Hematopoietic multipotent progenitor cell (in vitro differentiated cells): ENCODE data around the gene FOXD4. TPM values are rescaled to one million over a fixed set of nuclear protein-coding genes. Genes with fewer than 3 reads are reported as not detected.
"Not testable (repeated sequence)": the region's sequence is repeated elsewhere in the genome, so short reads cannot be mapped to it uniquely, and the experiment has no call there.

Experiments used
- DNase-seq, 3 donors: peaks; one replicate each; pipeline ENCODE4 v3.0.0-alpha.2; 2011 to 2015; ENCODE audit warnings: low read depth in 2 of 3, low spot score in 2 of 3
- total RNA-seq: library from RNA; depleted of rRNA; stranded (reverse); fragments of >200 nt; gene quantifications from one replicate; pipeline ENCODE4 v1.2.3, GENCODE V29; 2012

The FOXD4 gene
- total RNA-seq = 0.27 TPM

DNA sequence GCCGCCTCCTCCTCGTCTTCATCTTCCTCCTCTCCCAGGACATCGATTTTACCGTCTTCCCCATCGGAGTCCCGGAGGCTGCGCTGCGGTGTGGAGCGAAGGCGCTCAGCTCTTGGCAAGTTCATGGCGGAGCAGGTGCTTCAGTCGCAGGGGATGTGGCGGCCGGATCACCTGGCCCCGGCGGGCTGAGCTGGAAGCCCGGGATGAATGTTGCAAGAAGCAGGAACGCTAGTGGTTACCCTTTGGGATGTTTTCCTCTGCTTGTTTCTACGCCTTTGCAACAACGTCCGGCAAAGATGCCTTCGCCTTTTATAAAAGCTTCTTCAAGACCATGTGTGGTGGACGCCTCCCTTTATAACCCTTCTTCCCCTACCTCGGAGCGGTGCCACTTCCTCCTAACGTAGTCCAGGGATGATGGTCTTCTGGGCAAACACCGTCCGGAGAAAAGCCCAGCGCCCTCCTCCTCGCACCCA lies at the start of gene FOXD4:
Gene FOXD4, minus strand, starts transcription at position 423 of the 473 bp plus-strand sequence. Its CDS starts 298 bp downstream, at position 125.
- DNase-seq = not testable (repeated sequence)

DNA sequence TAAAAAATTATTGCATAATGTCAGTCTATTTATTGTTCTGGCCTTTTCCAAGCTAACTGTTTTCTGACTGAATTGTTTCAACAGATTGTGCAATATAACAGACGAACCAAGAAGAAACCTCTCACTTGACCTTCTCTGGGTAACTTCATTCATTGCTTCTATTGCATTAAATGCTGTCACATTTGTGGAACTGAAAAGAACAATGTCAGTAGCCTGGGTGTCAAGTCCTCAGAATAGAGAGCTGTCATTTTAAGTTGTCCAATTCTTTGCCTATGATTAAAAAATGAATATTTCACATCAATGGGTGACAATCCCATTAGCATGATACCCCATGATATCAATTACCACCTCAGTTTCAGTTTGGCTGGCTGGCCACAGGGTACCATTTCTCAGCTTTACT lies 41.7 kb upstream of the FOXD4 start:
- not testable (repeated sequence) for DNase-seq

DNA sequence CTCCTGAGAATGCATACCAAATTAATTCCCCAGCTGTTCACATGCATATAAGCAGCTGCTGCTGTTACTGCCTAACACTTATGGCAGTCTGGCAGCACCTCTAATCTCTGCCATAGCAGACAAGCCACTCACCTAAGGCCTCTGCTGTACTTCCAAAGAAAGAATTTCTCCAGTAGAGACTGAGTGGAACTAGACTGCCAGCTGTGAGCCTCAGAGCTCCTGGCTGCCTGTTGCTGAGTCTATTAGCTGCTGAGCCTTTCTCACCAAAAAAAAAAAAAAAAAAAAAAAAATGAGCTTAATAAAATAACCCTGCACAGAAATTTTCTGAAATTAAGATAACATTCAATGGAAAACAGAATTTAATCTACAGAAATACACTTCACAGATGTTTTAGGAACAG lies 33.0 kb upstream of the FOXD4 start:
- not testable (repeated sequence) for DNase-seq

DNA sequence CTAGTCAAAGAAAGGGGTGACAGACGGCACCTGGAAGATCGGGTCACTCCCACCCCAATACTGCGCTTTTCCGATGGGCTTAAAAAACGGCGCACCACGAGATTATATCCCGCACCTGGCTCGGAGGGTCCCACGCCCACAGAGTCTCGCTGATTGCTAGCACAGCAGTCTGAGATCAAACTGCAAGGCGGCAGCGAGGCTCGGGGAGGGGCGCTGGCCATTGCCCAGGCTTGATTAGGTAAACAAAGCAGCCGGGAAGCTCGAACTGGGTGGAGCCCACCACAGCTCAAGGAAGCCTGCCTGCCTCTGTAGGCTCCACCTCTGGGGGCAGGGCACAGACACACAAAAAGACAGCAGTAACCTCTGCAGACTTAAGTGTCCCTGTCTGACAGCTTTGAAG lies 21.7 kb upstream of the FOXD4 start:
- DNase-seq = not testable (repeated sequence)

DNA sequence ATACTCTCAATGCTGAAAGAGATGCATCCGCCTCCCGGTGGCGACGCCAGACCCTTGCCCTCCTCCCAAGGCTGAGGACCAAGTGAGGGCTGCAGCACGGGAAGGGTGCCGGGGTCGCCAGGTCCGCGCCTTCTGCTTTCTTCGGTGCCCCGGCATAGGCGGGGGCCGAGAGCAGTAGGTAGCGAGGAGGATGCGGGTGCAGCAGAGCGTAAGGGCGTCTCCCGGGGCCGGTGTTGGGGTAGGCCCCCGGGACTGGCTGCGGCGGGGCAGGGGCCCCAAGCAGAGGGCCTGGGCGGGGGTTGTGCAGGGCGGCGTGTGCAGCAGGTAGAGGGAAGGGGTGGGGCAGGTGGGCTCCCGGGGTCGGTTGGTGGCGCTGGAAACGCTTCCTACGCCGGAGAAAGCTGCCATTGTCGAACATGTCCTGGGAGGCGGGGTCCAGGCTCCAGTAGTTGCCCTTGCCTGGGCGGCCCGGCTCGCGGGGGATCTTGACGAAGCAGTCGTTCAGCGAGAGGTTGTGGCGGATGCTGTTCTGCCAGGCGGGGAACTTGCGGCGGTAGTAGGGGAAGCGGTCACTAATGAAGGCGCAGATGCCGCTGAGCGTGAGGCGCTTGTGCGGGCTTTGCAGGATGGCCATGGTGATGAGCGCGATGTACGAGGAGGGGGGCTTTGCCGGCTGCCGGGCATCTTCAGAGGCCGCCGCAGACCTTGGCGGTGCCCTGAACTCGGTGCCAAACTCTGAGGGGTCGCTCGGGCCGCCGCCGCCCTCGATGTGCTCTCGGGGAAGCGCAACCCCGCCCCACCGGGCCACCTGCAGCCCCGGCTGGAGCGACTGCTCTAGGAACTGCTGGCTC lies 848 bp downstream of the FOXD4 start:
- DNase-seq = peak in 1 of 3 donors; percentile 78

DNA sequence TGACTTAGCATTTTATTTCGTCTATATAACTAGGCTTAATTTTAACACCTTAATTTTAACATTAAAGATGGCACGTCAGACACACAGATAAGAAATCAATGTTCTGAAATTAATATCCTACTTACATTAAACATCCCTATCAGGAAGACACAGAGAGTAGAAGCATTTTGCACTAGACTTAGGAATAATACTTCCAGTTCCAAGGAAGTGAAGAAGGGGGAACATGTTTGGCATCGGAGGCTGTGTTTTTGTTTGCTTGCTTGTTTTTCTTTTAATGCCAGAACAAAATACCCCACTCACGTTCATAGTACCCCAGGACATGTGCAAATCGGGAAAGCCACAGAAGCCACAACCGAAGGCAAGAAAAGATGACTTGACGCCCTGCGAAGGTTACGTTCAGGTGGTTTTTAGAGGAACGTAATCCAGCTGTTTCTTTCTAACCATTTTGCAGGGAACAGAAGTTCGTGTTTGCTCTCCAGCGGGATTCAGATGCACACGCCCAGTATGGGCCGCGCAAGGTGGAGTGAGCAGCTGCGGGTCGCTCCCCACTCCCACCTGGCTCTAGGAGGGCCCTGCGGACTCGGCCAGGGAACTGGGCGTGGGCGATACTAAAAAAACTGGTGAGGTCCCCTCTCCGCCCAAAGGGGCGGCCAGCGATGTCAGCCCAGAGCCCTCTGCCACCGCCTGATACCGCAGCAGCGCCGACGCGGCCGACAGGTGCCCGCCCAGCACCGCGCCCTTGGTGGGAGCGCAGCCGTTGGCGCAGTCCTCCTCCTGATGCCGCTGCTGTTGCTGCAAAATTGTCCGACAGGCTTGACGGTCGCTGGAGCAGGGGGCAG lies 1.8 kb downstream of the FOXD4 start:
- DNase-seq = not testable (repeated sequence)

DNA sequence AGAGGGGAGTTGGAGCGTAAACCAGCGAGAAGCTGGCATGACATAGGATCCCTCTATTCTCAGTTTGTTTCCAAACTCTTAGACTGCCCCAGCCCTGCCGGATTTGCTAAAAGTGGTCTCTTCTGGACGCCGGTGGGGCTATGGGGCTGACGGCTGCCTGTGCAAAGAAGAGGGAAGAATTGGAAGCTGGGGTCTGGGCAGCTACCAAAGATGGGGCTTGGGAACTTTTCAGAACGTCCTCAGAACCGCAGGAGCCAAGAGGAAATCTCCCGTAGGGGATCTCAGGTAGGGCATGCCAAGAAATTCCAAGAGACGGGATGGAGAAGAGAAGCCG lies 3.1 kb downstream of the FOXD4 start:
- DNase-seq = not testable (repeated sequence)

DNA sequence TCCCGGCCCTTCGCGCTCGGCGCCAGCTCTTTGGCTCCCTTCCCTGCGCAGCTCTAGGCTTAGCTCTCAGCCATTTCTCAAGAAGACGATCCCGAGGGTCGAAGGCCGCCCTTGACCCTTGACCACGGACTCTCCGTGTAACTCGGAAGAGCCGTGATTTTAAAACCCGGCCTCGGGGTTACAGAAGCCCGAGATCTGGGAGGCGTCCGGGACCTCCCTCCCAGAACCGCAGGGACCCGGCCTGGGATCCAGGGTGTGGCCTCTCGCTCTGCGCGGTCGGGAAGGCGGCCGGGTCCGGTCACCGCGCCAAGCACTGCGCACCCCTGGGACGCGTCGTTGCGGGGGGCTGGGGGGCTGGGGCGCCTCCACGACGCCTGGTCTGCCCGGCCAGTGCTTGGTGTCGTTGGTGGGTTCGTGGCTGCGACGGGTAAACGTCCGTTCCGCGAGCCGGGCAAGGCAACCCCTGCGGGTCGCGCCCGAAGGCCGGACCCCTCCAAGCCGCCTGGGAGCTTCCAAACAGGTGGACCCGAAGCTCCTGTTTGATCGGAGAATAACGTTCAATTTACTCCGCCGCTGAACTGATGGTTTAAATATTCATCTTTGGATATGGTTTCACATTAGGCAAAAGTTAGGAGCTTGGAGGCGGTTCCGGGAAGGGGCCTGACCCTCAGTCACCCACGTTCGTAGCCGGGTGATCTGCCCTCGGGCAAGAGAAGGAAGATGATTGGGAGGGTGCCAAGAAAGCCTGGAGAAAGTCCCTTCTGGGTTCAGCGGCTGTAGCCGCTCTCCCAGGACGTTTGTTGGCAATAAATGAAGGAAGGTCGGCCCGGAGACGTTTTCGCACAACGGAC lies 3.7 kb downstream of the FOXD4 start:
- peak in 1 of 3 donors; percentile 22 for DNase-seq

DNA sequence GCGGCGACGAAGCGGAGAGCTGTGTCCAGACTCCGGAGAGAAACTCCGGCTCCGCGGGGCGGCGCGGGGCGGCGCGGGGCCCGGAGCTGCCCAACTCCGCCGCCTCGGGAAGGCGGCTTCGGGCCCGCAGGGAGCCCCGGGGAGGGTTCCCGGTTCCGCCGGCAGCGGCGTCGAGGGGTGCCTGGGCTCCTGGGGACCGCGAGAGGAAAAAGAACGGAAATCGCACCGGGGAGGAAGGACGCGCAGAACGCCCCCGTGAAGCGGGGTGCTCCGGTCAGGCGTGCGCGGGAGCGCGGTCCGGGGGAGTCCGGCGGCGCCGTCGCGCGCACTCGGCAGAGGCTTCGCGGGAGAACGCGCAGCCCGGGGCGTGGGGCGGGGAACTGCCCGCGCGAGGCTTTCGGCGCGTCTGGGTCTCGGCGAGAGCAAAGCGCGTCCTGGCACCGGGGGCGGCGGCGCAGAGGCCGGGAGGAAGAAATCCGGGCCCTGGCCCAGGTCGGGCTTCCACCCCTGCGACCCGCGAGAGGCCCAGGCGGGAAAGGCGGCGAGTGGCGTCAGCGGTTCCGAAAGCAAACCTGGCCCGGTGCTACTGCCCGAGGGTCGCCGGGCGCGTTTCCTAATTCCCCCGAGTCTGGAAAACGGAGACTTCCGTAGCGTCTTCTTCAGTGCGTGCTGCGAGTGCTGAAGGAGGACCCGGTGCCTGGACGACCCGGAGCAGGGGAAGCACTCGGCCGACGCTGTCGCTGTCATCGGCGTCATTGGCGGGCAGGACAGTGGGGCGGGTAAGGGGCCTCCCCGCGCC lies 4.5 kb downstream of the FOXD4 start:
- DNase-seq = peak in 1 of 3 donors; percentile 54

DNA sequence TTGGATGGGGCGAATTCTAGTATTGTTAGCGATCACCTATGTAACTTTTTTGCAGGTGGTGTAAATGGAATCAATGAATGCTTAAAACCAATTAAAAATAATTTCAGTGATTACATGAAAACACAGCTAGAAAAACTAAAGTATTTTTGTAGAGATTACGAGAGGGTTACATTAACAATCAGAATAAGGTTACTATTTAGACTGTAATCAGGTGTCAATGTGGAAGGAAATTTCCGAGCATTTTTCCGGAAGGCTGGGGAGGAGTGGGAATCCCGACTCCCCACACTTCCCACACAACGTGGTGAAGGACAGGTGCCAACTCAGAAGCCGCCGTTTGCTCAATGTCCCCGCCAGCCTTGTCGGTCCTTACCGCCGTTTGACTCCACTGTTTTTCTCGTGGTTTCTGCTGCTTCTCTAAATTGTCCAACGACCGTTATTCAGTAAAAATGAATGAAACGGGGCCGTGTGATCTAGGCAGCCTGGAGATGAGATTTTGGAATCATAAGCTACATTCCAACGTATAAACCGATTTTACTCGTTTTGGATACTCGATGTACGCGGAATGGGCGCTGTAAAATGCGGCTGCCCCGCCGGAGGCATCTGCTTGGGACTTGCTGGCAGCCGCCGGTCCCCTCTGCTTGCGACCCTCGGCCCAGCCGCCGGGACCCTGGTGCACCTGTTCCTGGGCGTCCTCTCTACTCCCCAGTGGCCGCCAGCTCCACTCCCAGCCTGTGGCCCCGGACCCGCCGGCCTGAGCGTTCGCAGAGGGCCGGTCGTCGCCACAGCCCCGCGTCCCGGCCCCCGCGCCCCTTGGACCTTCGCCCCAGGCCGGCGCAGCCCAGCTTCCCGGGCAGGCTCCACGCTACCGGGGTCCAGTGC lies 5.4 kb downstream of the FOXD4 start:
- DNase-seq = peak in 1 of 3 donors; percentile 54

DNA sequence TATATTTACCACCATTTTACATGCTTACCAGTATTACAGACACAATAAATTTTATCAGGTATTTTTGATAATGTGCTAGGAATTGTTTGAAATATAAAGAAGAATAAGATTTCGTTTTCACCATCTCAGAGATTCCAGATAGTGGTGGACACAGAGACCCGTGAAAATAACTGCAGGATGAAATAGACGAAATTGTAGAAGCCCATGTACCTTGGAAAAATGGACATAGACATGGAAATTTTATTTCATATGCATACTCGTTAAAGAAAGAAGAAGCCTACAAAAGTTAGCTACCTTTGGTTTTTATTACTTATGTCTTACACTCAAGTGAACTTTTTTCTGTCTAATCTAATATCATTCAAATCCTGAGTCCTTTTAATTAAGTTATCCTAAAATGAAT lies 7.5 kb downstream of the FOXD4 start:
- DNase-seq = peak in 1 of 3 donors; percentile 20

DNA sequence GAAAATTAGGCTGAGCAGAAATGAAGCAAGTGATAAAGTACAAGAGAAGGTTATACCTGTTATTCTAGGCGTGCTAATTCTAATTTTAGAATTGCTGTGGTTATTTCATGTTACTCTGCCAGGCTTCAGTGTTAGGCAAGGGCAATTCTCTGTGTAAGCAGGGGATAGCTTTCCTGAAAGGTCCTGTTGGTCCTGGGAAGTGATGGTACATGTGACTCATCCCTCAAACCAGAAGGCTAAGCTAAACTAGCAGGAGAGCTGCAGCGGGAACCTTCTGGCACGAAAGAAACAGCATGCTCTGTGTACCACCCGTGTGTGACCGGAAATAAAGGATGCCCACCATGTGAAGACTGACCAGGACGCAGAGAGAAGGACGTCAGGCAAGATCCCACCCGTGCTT lies 8.7 kb downstream of the FOXD4 start:
- DNase-seq = not testable (repeated sequence)

DNA sequence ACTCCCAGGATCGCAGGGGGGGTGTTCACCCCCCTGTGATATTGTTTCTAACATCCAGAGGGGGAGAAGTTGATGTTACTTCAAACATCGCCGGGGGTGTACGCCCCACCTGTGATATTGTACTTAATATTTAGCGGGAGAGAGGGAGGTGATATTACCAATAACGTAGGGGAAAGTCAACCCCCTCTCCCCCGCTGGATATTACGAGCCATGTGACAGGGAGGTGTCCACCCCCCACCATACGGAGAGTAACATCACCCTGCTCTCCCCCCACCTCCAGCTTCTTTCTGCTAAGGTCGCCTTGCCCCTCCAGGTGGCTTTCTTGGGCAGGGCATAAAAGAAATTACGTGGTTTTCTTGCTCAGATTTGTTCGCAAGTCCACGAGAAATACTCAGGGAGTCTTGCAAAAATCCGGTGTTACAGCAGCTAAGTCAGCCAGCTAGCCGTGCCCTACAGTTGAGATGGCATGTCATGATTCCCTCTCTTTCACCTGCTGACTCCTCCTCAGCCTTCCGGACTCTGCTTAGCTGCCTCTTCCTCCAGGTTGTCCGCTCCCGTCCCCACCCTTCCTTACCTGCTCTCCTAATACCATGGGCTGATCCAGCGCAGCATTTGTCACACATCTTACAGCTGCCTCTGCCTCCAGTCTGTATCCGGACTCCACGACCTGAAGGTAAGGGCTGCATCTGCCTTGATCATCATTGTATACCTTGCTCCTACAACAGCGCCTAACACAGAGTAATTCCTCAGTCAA lies 9.3 kb downstream of the FOXD4 start:
- DNase-seq = not testable (repeated sequence)

DNA sequence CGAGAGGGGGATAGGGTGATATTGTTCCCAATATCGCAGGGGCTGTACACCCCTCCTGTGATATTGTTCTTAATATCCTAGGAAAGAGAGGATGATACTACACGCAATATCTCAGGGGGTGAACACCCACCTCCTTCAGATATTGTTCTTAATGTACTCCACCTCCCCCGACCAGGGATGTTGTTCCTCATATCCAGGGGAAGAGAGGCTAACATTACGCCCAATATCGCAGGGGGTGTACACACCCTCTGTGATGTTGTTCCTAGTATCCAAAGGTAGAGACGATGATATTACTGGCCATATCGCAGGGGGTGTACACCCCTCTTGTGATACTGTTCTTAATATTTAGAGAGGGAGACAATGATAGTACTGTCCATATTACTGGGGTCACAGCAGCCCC lies 12.2 kb downstream of the FOXD4 start:
- DNase-seq = not testable (repeated sequence)

DNA sequence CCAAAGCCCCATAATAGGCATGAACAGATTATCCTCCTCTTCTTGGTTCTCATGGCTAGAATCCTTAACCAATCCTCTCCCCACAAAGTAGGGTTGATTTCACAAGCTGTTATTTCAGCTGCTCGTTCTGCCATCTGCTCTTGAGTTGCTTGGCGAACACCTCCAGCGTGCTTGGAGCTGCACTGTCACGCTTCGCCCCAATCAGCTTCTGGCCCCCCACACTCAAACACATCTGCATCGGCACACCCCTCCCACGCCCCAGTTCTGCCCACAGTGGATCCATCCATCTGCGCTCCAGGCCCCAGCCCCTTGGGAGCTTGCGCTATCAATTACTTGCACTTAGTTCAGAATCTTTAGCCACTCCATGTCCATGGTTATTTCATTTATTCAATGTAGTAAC lies 17.8 kb downstream of the FOXD4 start:
- DNase-seq = not testable (repeated sequence)

DNA sequence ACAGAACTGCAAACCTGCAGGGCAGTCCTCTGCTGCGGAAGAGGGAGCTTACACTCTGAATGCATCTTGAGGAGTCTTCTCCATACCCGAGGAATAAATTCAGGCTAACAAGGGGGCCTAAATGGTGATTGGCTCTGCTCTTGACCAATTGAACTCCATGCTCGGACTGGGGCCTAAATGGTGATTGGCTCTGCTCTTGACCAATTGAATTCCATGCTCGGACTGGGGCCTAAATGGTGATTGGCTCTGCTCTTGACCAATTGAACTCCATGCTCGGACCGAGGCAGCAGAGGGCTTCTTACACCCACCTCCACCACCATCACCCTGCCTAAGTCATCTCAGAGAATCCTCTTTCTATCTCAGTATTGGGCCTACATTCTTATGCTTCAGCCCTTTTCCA lies 18.4 kb downstream of the FOXD4 start:
- not testable (repeated sequence) for DNase-seq

DNA sequence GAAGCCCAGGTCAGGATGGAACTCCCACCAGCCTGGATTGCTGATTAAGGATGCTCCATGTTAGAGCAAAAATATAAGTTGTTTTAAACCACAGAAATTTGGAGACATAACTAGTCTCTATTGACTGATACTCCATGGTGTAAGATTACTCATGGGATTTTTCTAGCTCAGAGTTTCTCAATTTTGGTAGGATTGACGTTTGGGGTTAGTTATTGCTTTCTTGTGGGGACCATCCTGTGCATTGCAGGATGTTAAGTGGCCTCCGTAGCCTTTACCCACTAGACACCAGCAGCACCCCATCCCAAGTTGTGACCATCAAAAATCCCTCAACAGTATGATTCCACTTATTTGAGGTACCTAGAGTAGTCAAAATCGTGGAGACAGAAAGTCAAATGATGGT lies 19.4 kb downstream of the FOXD4 start:
- DNase-seq = not testable (repeated sequence)

DNA sequence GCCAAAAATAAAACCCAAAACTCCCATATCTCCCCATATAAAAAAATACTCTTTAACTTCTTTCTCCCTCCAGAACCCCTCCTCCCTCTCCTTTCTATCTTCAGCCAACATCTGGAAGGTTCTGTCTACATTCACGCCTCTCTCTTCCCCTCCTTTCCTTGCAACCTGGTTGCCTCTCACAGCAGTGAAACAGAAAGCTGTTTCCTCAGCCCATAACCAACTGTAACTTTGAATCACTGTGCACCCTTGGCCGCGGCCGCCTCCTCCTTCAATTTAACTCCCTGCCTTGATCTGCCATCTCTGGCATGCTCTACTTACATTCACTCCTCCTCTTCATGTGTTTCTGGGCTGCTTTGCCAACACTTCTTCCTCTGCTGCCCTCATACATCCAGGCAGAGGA lies 23.2 kb downstream of the FOXD4 start:
- DNase-seq = peak in 1 of 3 donors; percentile 68
